GM10847 (cell line): Measurements from ENCODE around the gene TMEM175.

Experiments used
- POLR2A ChIP-seq: IDR thresholded peaks from 2 replicates; pipeline ENCODE4 v1.6.1; 2011; ENCODE audit not compliant: insufficient read length; ENCODE audit errors: extremely low read depth

The TMEM175 gene

GRCh38 chr4:947491-947971 is 15.3 kb downstream of the TMEM175 start:
- no peak for TF ChIP-seq POLR2A

- no peak for TF ChIP-seq POLR2A
Measured at GRCh38 chr4:948101-948935, 16.1 kb downstream of the TMEM175 start.

GRCh38 chr4:948936-949300 is 16.7 kb downstream of the TMEM175 start:
- no peak for TF ChIP-seq POLR2A

- no peak for TF ChIP-seq POLR2A
Measured at GRCh38 chr4:949656-950055, 17.4 kb downstream of the TMEM175 start.

- no peak for TF ChIP-seq POLR2A
Measured at GRCh38 chr4:950136-951020, 18.1 kb downstream of the TMEM175 start.

- no peak for TF ChIP-seq POLR2A
Measured at GRCh38 chr4:951186-951585, 18.9 kb downstream of the TMEM175 start.

GRCh38 chr4:951594-952468 is 19.6 kb downstream of the TMEM175 start:
- no peak for TF ChIP-seq POLR2A

- TF ChIP-seq POLR2A = no peak
Measured at GRCh38 chr4:952881-953573, 20.8 kb downstream of the TMEM175 start.

- TF ChIP-seq POLR2A = no peak
Measured at GRCh38 chr4:953574-953915, 21.3 kb downstream of the TMEM175 start.

- no peak for TF ChIP-seq POLR2A
Measured at GRCh38 chr4:954211-955020, 22.2 kb downstream of the TMEM175 start.

- no peak for TF ChIP-seq POLR2A
Measured at GRCh38 chr4:955161-955921, 23.1 kb downstream of the TMEM175 start.

- TF ChIP-seq POLR2A = no peak
Measured at GRCh38 chr4:955931-956381, 23.7 kb downstream of the TMEM175 start.
